GM21529 (cell line): Measurements from ENCODE around the gene ABL2.
"Not testable (repeated sequence)": the region's sequence is repeated elsewhere in the genome, so short reads cannot be mapped to it uniquely, and the experiment has no call there.

ENCODE experiments used
- ATAC-seq: cut with Tn5 transposase; IDR thresholded peaks from one replicate; pipeline ENCODE4 v1.9.1; 2021; ENCODE audit not compliant: unreplicated experiment

Gene ABL2

DNA sequence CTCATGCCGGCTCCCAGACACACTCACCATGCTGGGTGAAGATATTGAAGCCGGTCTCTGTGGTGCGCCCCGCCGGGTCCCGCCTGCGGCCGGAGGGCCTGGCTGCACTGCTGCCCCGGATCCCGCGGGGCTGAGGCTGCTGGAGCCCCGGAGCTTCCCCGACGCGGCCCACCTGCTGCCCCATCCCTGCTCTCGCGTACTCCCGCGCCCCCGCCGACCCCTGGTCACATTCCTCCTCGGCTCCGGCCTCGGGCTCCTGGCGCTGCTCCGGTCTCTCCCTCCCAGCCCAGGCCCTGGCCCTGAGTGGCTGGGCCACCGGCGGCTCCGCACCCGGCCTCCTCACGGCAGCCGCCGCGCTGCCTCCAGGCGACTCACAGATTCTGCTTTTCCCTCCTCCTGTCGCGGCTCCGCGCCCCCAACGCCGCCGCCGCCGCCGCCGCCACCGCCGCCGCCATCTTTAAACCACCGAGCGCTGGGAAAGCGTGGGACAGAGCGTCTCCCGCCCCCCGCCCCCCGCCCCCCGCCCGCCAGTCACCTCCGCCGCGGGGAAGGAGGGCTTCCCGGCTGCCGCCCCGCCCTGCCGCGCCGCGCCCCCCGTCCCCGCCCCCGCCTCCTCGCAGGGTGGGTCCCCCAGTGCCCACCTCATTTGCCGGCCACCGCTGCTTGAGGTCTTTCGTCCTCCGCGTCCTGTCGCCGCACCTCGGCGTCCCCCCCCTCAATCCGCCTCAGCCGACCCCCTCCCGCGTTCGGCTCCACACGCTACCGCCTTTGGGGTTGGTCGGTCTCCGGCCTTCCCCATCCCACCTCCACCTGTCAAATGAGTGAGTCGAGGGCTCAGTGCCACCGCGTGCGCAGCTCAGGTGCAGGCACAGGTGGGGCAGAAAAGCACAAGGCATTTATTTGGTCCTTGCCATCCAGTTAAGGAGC, at the start of gene ABL2:
Gene ABL2, minus strand, starts transcription at position 464 of the 927 bp plus-strand sequence. Its CDS starts 280 bp downstream, at position 184.
- ATAC-seq, result peak; percentile 60

DNA sequence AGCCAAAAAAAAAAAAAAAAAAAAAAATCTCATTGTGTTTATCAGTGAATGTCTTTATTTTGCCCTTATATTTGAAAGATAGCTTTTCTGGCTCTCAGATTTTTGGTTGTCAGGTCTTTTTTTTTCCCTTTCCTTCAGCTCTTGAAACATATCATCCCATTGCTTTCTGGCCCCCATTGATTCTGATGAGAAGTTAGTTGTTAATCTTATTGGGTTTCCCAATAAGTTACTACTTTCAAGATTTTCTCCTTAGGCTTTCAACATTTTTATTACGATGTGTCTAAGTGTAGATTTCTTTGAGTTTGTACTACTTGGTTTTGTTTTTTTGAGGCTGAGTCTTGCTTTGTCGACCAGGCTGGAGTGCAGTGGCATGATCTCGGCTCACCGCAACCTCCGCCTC, 49.4 kb upstream of the ABL2 start:
- no peak for ATAC-seq

DNA sequence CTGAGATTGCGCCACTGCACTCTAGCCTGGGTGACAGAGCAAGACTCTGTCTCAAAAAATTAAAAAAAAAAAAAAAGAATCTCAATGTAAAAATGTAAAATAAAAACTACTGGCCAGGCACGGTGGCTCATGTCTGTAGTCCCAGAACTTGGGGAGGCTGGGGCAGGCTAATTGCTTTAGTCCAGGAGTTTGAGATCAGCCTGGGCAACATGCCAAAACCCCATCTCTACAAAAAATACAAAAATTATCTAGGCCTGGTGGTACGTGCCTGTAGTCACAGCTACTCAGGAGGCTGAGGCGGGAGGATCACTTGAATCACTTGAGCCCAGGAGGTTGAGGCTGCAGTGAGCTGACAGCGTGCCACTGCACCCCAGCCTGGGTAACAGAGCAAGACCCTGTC, 44.9 kb upstream of the ABL2 start:
- ATAC-seq, result not testable (repeated sequence)

DNA sequence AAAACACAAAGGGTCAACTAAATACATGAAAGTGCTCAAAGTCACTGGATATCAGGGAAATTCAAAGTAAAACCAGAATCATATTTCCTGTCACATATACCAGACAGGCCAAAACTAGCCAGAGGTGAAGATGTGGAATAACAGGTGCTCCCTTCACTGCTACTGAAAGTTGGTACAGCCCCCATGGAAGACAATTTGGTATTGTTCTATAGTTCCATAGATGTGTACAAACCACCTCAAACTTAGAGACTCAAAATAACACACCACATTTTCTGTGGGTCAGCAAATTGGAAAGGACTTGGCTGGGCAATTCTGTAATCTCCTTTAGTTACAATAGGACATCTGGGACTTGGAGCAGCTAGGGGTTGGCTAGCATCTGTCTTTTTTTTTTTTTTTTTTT, 39.6 kb upstream of the ABL2 start:
- no peak for ATAC-seq

DNA sequence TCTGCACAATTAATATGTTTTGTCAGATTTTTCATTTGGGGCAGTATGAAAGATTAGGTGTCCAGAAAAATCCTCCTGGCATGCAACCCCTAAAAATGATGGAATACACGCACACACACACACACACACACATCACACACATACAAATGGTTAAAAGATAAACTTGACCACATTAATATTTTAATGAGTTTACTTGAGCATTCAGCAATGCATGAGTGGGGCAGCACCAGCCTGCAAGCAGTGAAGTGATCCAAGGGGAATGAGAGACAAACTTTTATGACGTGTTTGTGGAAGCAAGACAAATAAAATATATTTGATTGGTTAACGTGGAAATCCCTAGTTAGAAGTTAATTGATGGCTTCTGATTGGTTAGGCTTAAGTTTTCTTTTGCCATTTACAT, 35.0 kb upstream of the ABL2 start:
- ATAC-seq, result no peak

DNA sequence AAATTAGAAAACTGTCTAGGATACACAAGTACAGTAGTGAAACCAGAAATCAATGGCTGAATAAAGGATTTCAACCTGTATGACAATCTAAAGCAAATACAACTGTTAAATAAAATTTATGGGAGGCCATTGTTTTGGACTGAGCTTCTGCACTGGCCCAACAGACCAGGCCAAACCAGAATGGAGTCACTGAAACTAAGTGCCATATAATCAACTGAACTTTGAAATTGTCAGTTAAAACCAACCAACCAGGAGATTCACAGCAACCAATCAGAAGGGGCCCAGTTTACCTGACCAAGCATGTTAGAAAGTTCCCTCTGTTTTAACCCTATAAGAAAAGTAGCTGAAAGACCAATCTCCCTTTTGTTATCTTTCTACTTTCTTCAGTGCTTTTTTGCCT, 33.6 kb upstream of the ABL2 start:
- ATAC-seq, result no peak

DNA sequence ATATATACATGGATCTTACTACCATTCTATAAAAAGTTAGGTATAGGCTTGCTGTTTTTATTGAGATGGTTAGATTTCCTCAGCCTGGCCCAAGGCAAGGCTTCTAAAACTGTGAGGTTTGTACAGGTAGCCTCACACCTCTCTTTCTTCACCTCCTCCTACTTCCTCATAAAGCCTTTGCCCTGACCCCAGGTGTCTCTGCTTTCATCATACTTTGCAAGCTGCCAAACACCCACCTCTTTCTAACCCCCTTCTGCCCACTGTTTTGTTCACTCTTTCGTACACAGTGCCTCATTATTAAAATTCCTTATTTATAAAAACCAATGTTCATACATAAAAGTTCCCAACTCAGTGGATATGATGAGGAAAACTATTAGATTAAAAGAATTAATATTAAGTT, 32.7 kb upstream of the ABL2 start:
- no peak for ATAC-seq

DNA sequence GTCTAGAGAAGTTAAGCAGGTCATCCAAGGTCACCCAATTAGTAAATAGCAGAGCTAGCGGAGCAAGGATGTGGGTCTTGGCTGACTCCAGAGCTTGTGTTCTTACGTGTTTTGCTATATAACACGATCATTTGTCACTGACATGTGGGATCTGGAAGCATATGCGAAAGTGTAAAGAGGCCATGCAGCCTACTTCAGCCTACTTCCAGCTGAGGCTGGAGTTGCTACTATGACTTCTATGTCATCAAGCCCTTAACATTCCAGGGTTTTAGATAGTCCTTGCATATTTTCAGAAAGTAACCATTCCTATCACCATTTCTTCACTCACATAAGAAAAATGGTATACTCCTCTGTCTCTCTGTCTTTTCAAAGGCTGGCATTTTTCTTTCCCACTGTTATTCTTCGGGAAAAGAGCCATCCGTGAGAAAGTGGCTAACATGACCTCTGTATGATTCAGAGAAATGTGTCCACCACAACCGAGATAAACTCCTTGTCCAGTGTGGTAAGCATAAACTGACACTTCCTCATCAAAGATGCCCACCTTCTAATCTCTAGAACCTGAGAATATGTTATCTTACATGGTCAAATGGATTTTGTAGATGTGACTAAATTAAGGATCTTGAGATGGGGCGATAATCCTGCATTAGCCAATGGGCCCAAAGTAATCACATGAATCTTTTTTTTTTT, 24.0 kb upstream of the ABL2 start:
- no peak for ATAC-seq

DNA sequence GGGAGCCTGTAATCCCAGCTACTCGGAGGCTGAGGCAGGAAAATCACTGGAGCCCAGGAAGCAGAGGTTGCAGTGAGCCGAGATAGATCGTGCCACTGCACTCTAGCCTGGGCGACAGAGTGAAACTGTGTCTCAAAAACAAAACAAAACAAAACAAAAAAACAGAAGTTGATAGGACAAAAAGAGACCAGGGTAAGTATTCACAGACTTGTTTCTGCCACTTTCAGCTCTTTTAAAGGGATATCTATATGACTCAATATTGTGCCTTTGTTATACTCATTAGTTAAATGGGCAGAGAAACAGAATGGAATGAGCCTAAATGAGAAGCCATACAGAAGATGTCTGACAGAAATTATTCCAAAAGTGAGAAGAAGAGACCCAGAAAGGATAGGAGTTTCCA, 23.1 kb upstream of the ABL2 start:
- ATAC-seq, result no peak

DNA sequence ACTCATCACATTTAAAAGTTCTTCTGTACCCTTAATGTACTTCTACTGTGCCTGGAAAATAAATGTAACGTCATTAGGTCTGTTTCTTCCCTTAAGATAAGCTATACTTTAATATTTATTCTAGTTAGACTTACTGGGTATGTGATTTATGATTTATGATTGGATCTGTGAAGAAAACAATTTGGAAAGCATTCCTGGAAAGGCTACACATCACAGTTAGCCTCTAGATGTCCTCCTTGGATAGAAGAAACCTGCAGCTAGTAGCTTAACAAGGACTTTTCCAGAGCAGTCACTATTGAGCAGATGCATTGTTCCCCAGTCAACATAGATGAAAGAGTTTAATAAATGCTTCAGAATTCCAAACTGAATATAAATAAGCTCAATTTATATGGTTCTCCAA, 22.2 kb upstream of the ABL2 start:
- no peak for ATAC-seq

DNA sequence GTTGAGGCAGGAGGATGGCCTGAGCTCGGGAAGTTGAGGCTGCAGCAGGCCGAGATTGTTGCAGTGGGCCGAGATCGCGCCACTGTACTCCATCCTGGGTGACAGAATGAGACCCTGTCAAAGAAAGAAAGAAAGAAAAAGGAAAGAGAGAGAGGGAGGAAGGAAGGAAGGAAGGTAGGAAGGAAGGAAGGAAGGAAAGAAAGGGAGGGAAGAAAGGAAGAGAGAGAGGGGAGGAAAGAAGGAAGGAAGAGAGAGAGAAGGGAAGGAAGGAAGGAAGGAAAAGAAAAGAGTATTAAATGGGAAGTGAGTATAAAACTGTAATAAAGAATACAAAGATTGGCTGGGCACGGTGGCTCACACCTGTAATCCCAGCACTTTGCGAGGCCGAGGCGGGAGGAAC, 18.4 kb upstream of the ABL2 start:
- no peak for ATAC-seq

DNA sequence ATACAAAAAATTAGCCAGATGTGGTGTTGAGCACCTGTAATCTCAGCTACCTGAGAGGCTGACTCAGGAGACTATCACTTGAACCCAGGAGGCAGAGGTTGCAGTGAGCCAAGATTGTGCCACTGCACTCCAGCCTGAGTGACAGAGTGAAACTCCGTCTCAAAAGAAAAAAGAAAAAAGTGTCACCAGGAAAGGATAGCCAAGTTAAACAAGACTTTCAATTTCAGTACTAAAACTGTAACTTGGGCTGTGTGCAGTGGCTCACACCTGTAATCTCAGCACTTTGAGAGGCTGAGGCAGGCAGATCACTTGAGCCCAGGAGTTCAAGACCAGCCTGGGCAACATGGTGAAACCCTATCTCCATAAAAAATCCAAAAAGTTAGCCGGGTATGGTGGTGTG, 15.9 kb upstream of the ABL2 start:
- not testable (repeated sequence) for ATAC-seq

DNA sequence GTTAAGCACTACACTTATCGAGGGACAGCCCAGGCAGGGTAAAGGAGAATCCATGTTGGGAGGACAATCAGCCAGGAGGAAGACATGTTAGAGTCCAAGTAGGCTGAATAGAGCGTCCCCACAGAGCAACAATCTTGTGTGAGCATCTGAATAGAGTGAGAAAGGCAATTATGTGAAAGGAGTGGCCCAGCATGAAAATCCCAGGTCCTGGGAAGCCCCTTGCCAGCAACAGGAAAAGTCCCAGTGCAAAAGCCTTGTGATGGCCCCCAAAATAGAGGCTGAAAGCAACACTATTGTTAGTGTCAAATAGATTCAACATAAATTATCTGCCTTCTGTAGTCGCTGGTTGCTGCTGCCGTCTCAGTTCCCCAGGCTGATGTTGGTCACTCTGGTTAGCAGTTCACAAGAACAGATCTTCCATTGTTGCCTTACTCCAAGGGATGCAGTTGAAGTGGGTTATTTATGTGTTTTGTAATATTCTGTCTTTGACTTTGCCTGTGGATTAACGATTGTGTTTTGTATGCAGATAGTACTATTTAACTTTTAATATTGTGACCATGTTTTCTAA, 12.1 kb upstream of the ABL2 start:
- no peak for ATAC-seq

DNA sequence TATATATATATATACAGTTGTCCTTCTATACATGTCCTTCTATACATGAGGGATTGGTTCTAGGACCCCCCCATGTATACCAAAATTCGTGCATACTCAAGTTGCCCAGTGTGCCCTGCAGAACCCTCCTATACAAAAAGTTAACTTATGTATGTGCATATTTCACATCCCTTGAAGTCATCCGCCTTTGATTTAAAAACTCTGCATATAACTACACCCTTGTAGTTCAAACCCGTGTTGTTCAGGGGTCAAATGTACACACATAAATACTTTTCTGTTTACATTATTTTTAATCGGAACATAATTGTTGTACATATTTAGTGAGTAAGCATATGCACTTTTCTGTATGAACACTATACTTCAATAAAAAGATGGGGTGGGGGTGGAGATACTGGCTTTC, 7.7 kb upstream of the ABL2 start:
- ATAC-seq, result no peak

DNA sequence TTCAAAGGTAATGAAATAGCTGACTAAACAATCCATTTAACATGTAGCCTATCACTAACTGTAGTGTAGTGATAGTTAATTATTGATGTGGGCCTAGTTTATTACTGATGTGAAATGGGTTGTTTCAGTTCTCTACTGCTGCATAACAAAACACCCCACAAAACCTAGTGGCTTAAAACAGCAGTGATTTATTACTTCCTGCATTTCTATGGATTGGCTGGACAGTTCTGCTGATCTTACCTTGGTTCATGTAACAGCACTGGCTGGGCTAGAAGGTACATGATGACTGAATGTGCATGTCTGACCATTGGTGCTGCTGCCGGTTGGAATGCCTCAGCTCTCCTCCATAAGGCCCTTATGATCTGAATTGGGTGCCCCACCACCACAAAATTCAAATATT, 5.4 kb upstream of the ABL2 start:
- no peak for ATAC-seq

DNA sequence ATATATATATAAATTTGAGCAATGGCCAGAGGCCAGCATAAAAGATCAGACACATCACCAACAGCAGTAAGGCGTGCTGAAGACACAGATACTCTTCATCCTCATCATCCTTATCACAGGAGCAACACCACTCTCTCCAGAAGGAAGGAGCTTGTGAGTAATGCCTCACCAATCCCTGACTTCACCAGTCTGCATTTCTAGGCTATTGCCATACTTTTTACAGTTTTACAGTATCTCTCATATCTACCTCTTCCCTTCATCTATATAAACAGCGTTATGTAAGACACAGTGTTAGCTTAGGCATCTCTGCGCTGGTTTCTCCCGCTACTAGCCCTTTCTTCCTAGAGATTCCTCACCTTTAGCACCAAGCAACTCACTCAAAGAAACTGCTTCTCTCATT, 2.4 kb upstream of the ABL2 start:
- ATAC-seq, result no peak

DNA sequence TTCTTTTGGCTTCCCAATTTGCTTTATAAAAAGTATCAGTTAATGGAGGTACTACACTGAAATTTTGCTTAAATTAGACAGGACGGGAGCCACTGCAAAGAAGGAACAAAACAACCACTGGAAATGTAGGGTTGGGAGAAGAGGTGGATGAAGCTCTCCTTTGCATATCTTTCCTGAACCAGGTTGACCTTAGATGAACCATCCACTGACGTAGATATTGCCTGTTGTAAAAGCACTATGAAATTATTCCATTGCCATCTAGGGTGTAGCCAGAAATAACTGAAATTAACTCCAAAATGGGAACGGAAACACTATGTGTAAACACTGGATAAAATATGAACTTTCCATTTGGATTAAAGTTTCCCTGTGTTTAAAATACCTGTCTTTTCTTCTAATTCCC, 1.2 kb upstream of the ABL2 start:
- no peak for ATAC-seq

DNA sequence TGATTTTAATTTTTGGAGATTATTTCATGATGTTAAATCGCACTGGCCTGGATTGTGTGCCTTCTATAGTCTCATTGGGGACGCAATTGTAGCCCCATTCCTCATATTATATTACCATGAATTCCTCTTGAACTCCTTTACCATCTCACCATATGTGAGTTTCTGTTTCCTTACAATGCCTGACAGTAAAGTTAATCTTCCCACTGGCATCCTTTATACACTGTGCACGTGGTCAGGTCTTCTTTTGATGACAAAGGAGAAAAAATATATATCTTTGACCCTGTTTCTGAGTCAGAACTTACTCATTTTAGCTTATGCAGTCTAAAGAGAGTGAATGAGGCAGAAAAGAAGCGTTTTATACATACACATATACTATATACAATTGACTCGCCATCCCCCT, 774 bp upstream of the ABL2 start:
- ATAC-seq, result no peak

DNA sequence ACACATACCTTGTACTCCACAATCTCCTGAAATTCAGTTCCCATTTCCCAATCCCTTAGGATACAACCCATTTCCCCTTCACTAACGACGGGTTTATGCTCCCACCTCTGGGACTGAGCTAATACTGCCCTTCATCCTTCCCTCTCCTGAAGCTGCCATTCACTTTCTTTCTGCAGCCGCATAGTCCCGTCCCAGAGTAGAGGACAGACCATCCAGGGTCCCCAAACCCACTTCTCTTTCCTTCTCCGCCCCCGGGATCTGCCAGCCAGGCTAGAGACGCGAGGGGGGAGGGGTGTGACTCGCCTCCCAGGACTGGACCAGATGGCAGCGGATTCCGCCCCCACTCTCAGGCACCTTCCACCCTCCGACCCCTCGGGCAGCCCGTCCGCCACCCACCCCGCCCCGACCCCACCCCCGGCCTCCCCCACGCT, 679 bp downstream of the ABL2 start:
- ATAC-seq, result peak; percentile 23

DNA sequence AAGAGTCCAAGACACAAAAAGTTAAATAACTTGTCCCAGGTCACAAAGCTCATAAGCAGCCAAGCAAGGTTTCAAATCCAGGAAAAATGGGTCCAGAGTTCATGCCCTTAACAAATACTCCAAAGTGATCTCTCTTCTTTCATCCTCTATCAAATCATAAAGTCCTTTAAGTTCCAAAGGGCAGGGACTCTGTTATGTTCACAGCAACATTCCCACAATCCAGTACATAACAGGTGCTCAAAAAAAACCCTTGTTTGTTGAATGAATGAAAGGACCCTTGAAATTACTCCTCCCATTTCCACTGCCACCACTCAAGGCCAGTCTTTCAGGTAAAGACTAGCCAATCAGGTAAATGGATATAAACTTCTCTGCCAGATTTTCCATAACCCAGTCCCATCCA, 2.7 kb downstream of the ABL2 start:
- no peak for ATAC-seq

DNA sequence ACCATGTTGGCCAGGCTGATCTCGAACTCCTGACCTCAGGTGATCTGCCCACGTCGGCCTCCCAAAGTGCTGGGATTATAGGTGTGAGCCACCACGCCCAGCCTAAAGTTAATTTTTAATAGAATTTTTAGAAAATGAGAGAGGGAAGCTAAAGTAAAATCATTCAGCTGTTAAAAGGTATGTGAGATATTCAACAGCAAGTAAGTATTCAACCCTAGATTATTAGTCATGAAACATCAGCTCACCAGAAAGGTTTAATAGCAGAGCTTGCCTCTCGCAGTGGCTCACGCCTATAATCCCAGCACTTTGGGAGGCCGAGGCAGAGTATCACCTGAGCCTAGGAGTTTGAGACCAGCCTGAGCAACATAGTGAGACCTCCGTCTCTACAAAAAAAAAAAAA, 5.0 kb downstream of the ABL2 start:
- not testable (repeated sequence) for ATAC-seq

DNA sequence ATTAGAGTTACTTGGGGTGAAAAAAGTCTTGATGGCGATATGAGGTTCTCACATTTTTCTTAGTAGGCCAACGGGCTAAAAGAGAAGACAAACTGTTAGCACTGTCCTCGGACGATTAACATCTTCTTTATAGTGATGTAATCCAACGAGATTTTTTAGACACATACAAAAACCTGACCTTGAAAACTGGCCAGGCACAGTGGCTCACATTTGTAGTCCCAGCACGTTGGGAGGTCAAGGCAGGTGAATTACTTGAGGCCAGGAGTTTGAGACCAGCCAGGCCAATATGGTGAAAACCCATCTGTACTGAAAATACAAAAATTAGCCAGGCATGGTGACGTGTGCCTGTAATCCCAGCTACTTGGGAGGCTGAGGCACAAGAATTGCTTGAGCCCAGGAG, 8.4 kb downstream of the ABL2 start:
- ATAC-seq, result not testable (repeated sequence)
